ENCODE data around the gene NOVA2.

The NOVA2 gene

DNA sequence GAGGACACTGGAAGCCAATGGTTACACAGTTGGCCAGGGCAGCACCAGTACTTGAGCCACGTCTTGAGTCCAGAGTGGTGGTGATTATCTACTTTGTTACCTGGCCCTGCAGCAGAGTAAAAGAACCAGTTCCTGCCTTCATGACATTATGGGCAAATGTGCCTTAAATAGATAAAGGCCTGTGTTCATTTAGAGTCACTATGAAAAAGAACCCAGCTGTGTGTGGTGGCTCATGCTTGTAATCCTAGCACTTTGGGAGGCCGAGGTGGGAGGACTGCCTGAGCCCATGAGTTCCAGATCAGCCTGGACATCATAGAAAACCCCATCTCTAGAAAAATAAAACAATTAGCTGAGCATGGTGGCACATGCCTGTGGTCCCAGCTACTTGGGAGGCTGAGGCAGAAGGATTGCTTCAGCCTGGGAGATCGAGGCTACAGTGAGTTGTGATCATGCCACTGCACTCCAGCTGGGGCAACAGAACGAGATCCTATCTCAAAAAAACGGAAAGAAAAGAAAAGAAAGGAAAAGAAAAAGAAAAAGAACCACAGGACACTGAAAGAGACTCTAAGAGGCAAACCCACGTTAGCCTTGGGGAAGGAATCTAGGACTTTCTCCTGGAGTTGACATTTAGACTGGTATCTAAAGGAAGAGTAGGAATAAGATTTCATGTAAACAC lies 84.3 kb downstream of the NOVA2 start:
- no peak for DNase-seq

DNA sequence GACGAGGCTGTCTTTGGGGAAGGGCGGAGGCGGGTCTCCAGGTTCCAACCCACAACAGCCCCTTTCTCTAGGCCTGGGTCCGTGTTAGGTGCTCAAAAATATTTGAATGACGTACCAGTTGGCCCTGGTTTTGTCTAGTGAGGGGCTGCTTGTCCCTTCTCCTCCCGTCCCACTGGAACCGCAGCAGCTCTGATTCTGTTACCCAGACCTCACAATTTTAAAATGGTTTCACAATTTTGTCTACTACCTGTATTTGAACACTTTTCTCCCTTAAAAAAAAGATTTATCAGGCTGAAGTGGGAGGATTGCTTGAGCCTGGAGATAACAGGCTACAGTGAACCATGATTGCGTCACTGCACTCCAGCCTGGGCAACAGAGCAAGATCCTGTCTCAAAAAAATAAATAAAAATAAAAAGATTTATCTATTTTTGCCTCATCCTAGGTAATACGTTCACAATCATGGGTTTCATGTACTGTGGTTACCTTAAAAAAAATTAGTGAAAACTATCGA lies 86.4 kb downstream of the NOVA2 start:
- DNase-seq: no peak

DNA sequence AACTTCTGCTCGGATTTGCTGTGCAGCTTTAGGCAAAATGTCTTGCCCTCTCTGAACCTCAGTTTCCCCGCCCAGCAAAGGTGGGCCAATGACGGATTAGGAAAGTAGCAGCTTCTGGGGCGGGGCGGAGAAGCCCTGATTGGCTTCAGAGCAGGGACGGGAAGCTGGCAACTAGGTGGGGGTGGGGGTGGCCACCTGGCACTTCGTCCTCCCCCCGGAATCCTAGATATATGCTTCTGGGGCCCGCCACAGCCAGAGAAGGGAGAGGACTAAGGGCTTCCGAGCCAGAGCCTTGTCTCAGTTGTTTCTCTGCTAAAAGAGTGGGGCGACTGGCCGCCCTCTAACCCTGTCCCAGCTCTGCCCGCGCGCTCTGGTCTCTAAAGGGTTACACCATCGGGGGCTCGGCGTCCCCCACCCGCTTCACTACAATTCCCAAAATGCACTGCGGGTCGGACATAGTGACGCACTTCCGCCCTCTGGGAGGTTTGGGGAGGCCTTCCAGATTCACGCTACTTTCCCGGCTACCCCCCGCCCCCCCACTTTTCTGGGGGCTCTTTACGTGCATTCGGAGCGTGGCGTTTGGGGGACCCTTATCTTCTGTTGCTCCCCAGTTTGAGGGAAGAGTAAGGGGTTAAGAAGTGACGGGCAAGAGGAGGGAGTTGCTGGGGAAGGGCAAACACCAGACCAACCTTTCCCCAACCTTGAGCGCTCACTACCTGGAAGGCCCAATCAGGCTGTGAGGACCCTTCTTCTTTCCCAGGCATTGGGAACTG lies 87.1 kb downstream of the NOVA2 start:
- DNase-seq: peak; percentile 89

DNA sequence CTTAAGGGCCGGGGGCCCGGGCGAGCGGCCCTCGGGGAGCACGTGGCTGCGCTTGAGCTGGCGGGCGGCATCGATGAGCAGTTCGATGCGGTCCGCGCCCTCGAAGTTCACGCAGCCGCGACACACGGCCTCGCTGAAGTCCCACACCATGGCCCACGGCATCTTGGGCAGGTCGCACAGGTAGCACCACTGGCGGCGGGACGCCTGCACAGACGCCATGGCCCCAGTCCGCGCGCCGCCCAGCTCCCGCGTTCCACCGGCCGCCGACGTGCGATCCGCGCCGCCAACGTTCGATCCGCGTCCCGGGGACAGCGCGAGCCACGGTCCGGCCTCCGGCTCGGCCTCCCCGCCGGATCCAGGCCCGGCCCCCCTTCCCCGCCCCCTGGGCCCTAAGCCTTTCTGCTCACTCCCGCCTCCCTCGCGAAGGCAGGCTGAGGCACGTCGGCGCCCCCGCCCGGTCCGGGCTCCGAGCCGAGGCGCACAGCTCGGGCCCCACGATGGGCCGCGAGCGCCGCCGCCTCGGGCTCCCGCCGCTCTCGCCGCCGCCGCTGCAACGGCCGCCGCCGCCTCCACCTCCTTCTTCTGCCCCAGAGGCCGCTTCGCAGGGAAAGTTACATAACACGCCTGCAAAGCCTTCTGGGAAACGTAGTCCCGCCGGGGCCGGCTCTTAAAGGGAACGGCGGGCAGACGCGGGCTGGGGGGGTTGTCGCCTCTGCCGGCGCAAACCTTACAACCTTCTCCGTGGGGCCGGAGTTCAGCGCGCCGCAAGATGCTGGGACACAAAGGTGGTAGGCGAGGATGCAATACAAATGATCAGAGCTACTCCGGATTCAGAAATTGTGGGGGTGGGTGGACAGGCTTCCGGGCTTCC lies 87.9 kb downstream of the NOVA2 start, which contains the start of gene IRF2BP1:
Gene IRF2BP1, minus strand, starts transcription at position 586 of the 871 bp plus-strand sequence. Its CDS starts 367 bp downstream, at position 219.
- DNase-seq: peak; percentile 90

DNA sequence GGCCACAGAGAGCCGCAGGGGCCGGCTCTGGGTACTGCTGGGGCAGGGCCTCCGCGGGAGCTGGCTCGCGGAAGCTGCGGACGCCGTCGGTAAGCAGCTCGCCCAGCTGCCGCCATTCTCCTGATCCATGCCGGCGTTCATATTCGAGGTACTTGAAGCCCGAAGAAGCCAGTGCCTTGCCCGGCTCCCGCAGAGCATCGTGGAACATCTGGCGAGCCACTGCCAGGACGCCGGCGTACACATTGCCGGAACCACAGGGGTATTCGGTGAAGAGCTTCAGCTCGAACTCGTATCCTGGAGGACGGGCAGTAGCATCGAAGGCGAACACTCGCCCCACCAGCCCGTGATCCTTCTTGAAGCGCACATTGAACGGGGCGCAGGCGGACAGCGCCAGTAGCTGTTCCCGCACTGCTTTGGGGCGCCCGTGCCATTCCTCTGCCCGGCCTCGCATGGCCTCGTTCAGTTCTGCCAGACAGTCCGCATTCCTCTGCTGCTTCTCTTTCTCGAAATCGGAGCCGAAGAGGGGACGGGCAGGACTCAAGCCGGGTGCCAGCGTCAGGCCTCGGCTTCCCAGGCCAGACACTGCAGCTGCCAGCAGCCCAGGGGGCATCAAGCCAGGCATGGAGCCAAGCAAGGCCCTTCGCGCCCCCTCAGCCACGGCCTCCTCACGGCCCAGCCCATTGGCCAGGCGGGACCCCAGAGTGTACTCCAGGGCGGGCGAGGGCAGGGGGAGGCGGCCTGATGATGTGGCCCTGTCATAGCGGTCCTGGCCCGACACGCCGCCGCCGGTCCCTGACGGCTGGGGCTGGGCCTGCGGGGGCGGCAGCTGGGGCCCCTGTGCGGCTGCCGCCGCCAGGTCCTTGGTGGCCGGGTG lies 88.7 kb downstream of the NOVA2 start:
- no peak for DNase-seq

DNA sequence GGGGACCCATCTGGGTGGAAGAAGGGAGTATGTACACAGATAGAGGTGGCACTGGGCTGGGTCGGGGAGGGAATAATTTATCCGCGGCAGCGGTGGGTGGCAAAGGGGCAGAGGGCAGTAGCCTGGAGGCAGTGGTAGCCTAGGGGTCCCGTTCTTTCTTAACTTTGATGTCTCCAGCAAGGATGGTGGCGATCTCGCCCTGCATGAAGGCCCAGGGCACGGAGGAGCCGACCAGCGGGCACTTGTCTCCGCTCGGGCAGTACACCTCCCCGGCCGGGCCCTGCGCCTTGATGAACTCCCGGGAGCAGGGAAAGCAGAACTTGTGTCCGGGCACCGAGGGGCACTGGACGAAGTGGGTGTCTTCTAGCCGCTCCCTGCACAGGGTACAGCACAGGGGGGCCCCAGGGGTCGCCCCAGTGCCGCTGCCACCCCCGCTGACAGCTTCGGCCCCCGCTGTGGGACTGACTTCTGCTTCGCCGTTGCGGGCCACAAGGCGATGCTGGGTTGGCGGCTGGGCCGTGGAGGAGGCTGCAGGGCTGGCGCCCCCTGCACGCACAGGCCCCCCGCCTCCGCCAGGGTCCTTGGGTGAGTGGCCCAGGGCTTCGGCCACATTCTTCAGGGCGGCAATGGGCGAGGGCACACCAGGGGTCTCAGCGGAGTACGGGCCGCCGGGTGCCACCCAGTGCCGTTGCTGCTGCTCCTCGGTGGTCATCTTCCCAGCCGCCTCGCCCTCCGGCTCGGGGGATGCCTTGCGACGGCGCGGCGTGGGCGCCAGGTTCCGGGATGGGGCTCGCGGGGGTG lies 89.6 kb downstream of the NOVA2 start:
- no peak for DNase-seq
